ENCODE measurements around the gene CCDC7. TPM values are rescaled to one million over a fixed set of nuclear protein-coding genes. Genes with fewer than 3 reads are reported as not detected.

Gene CCDC7
- total RNA-seq, 1 experiment from 2014 or later: 4.0 TPM

GRCh38 chr10:32888161-32888927 lies 442.4 kb downstream of the CCDC7 start:
- no peaks in the 10 kb centered on the region for H3K9me3 ChIP-seq (ENCODE audit: control insufficient read depth in 1 of 2, insufficient read depth in 1 of 2, low read depth in 1 of 2, low read length in 2 of 2)
- H3K9me2 ChIP-seq (ENCODE audit: insufficient read depth): no peaks in the 10 kb centered on the region
- H3K4me3 ChIP-seq (replicated peaks in 1 of 2; ENCODE audit: low read depth in 1 of 2, low read length in 2 of 2): no peak overlapping the region
- TF ChIP-seq EGR1 (IDR thresholded peaks at IDR 0.05; ENCODE audit: low read depth): no peak
- TF ChIP-seq ELF1 (IDR thresholded peaks at IDR 0.05; ENCODE audit: borderline replicate concordance, low read depth): no peak
- TF ChIP-seq EZH2 (IDR thresholded peaks at IDR 0.05): no peak
- TF ChIP-seq CBX3 (IDR thresholded peaks at IDR 0.05; ENCODE audit: low read depth): no peak
- TF ChIP-seq ZNF274 (IDR thresholded peaks at IDR 0.05; ENCODE audit: low read depth, low read length): no peak
- no peak for TF ChIP-seq ZBTB33 (IDR thresholded peaks at IDR 0.05; ENCODE audit: extremely low read depth, insufficient replicate concordance, low read length)
- no peak for TF ChIP-seq MAX (IDR thresholded peaks at IDR 0.05)
- TF ChIP-seq YY1 (IDR thresholded peaks at IDR 0.05; ENCODE audit: extremely low read depth, insufficient replicate concordance, low read depth, low read length): no peak
- no peak for TF ChIP-seq REST (IDR thresholded peaks at IDR 0.05; ENCODE audit: low read depth)
- no peak for TF ChIP-seq CTCF (IDR thresholded peaks at IDR 0.05 in 2 of 3, conservative IDR thresholded peaks at IDR 0.05 in 1 of 3; ENCODE audit: borderline replicate concordance in 1 of 3, insufficient read depth in 1 of 3, low read depth in 2 of 3, low read length in 2 of 3)
- TF ChIP-seq TCF7L2 (IDR thresholded peaks at IDR 0.05; ENCODE audit: borderline replicate concordance, extremely low read depth, insufficient read depth, insufficient read length): no peak
- TF ChIP-seq RAD21 (IDR thresholded peaks at IDR 0.05; ENCODE audit: low read depth): no peak
- TF ChIP-seq SIN3A (IDR thresholded peaks at IDR 0.05; ENCODE audit: low read depth): no peak
- no peak for TF ChIP-seq FOSL1 (IDR thresholded peaks at IDR 0.05; ENCODE audit: low read depth)
- TF ChIP-seq POLR2A (IDR thresholded peaks at IDR 0.05; ENCODE audit: borderline replicate concordance, extremely low read depth, insufficient read depth, insufficient read length): no peak
- TF ChIP-seq ZFX (IDR thresholded peaks at IDR 0.05): no peak
- CTCF ChIA-PET: no interaction called here
- H2AFZ ChIP-seq (ENCODE audit: low read depth, low read length, poor library complexity, severe bottlenecking): no peak overlapping the region
- intact Hi-C loops (cut with micrococcal nuclease): no loop called here
- ATAC-seq (no peak), DNase-seq (ENCODE audit: low read depth, low spot score) (no peak)
- no peaks in the 10 kb centered on the region for H3K79me2 ChIP-seq (ENCODE audit: insufficient read depth, low read length)
- H4K20me1 ChIP-seq (ENCODE audit: insufficient read depth): no peaks in the 10 kb centered on the region
- H3K9ac ChIP-seq (ENCODE audit: low read length): no peak overlapping the region
- POLR2A ChIA-PET: no interaction called here
- BruUV-seq (replicated peaks): no TSS peak
- RAD21 ChIA-PET (ENCODE audit: low non-redundant PET in 1 of 2, low total read pairs in 2 of 2, uncharacterized antibody in 2 of 2, unreplicated experiment in 2 of 2): no interaction called here
- no peaks in the 10 kb centered on the region for H3K4me1 ChIP-seq (ENCODE audit: control insufficient read depth in 1 of 2, insufficient read depth in 2 of 2, low read length in 2 of 2)
- no peak overlapping the region for H3K27ac ChIP-seq (ENCODE audit: low read depth, low read length)
- no peaks in the 10 kb centered on the region for H3K27me3 ChIP-seq (ENCODE audit: insufficient read depth, low read length)
- H3K4me2 ChIP-seq (ENCODE audit: low read length): no peak overlapping the region
- H3K36me3 ChIP-seq (ENCODE audit: control insufficient read depth in 1 of 2, insufficient read depth in 2 of 2, low read length in 2 of 2): no peaks in the 10 kb centered on the region
